Gastrocnemius medialis (tissue), 4 donors: ENCODE measurements around the gene WNT7A. TPM values are rescaled to one million over a fixed set of nuclear protein-coding genes. Genes with fewer than 3 reads are reported as not detected.

Source experiments
- ATAC-seq, 2 donors: fragments of 150-250 bp; one replicate each; pipeline ENCODE4 v1.9.1; 2016
- DNase-seq, 2 donors: peaks; one replicate each; pipeline ENCODE4 v3.0.0-alpha.2; 2019
- H3K27ac ChIP-seq, 4 donors: fragments of 200-600 bp; sonication (generic); 1 replicate in 1 of 4; 2 replicates in 3 of 4; pipeline ENCODE4 v1.5.1; 2016 to 2018; ENCODE audit warnings: mild to moderate bottlenecking in 2 of 4, moderate library complexity in 1 of 4
- H3K27me3 ChIP-seq, 3 donors: fragments of 200-600 bp; sonication (generic) in 2 of 3; 1 replicate in 1 of 3; 2 replicates in 2 of 3; pipeline versions ENCODE4 v1.5.1 to v1.6.0; 2016 to 2019; ENCODE audit warnings: mild to moderate bottlenecking in 1 of 3, moderate library complexity in 1 of 3
- H3K36me3 ChIP-seq, 2 donors: fragments of 200-600 bp; sonication (generic) in 1 of 2; one replicate each; pipeline ENCODE4 v1.5.1; 2017 to 2018
- H3K4me1 ChIP-seq, 2 donors: fragments of 200-600 bp; sonication (generic) in 1 of 2; one replicate each; pipeline ENCODE4 v1.5.1; 2016 to 2017; ENCODE audit warnings: mild to moderate bottlenecking in 2 of 2
- H3K4me3 ChIP-seq, 4 donors: fragments of 200-600 bp; sonication (generic) in 3 of 4; 1 replicate in 1 of 4; 2 replicates in 3 of 4; pipeline ENCODE4 v1.5.1; 2016 to 2019; ENCODE audit warnings: mild to moderate bottlenecking in 2 of 4
- H3K9me3 ChIP-seq, 3 donors: fragments of 200-600 bp; sonication (generic) in 2 of 3; 1 replicate in 1 of 3; 2 replicates in 2 of 3; pipeline ENCODE4 v1.5.1; 2016 to 2019
- CTCF ChIP-seq, 5 experiments: fragments of 450-650 bp in 3 of 5; fragments of 200-600 bp in 2 of 5; sonication (generic) in 2 of 5; IDR thresholded peaks in 4 of 5; conservative IDR thresholded peaks in 1 of 5; 1 replicate in 4 of 5; 2 replicates in 1 of 5; pipeline ENCODE4 v1.5.1; 2016 to 2019; ENCODE audit warnings: antibody characterized with exemption in 5 of 5, mild to moderate bottlenecking in 3 of 5, moderate library complexity in 3 of 5
- POLR2A ChIP-seq, 2 donors: fragments of 450-650 bp; IDR thresholded peaks; one replicate each; pipeline ENCODE4 v1.6.1; 2017; ENCODE audit warnings: antibody characterized with exemption in 2 of 2, mild to moderate bottlenecking in 2 of 2, moderate library complexity in 2 of 2
- in situ Hi-C, 4 donors: fragments of 200-750 bp; cut with MboI; loops; one replicate each; pipeline versions ENCODE4 v1.15.0 to v1.8.0; 2017; ENCODE audit warnings: low sequenced_read_pairs in 4 of 4
- intact Hi-C: fragments of 100-400 bp; cut with DNase I; formaldehyde crosslinking; loops from one replicate; pipeline ENCODE4 v1.15.1; 2023; ENCODE audit warnings: low total_unique reads
- total RNA-seq, 4 donors: library from RNA; depleted of rRNA; stranded (reverse); fragments of >200 nt; gene quantifications; one replicate each; pipeline versions ENCODE4 v1.1.0 to v1.2.3, GENCODE V29; 2016

Gene WNT7A
- total RNA-seq, 4 donors from 2014 or later = not detected

- Histone ChIP-seq H3K36me3 (no peaks in the 10 kb centered on the region), H3K27me3 (peaks cover 0 to 23% (median 8%) of the 10 kb centered on the region in 3 donors), H3K4me1 (no peaks in the 10 kb centered on the region), H3K27ac (no peak overlapping the region), H3K4me3 (no peak overlapping the region), H3K9me3 (no peaks in the 10 kb centered on the region)
- in situ Hi-C loops (no loop called here), intact Hi-C loops (no loop called here)
- DNase-seq = no peak
- no peak for ATAC-seq
- TF ChIP-seq CTCF (IDR thresholded peaks at IDR 0.05 in 4 of 5, conservative IDR thresholded peaks at IDR 0.05 in 1 of 5) = no peak
- TF ChIP-seq POLR2A (IDR thresholded peaks at IDR 0.05) = no peak
Observed at GRCh38 chr3:13865106-13865505, 14.8 kb downstream of the WNT7A start.

DNA sequence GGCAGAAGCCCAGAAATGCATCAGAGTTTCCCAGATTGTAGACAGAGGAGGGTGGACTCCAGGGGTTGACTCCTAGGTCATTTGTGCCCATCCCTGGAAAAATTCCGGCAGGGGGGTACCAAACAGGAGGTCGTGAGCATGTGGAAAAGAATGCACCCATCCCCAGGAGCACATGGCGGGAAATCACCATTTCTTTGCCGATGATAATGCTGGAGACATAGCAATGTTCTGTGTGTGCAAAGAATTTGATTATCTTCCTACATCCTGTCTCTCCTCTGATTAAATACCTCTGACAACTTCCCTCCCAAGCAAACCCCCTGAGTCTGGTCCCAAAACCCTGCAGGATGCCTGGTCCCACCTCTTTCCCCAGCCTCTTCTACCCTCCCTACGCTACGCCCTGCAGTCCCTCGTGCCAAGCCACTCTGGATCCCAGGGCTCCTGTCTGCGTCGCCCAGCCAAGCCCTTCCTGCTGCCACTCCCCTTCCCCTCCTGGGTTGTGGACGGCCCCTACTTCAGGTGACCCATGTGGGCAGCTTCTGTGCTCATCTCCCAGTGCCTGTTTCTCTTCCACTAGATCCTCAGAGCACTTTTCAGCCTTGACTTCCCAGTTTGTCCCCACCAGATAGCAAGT lies 15.8 kb downstream of the WNT7A start:
- DNase-seq = no peak
- Histone ChIP-seq H3K9me3 (no peaks in the 10 kb centered on the region), H3K4me3 (no peak overlapping the region), H3K4me1 (no peaks in the 10 kb centered on the region), H3K36me3 (no peaks in the 10 kb centered on the region), H3K27ac (no peak overlapping the region), H3K27me3 (peaks cover 0 to 30% (median 8%) of the 10 kb centered on the region in 3 donors)
- intact Hi-C loops (no loop called here), in situ Hi-C loops (no loop called here)
- ATAC-seq = no peak
- TF ChIP-seq CTCF (IDR thresholded peaks at IDR 0.05 in 4 of 5, conservative IDR thresholded peaks at IDR 0.05 in 1 of 5) = no peak
- TF ChIP-seq POLR2A (IDR thresholded peaks at IDR 0.05) = no peak

GRCh38 chr3:13863382-13863952 lies 16.4 kb downstream of the WNT7A start:
- Histone ChIP-seq H3K4me1 (no peaks in the 10 kb centered on the region), H3K4me3 (no peak overlapping the region), H3K9me3 (no peaks in the 10 kb centered on the region), H3K36me3 (no peaks in the 10 kb centered on the region), H3K27ac (no peak overlapping the region), H3K27me3 (peaks cover 0 to 31% (median 8%) of the 10 kb centered on the region in 3 donors)
- DNase-seq = no peak
- in situ Hi-C loops (no loop called here), intact Hi-C loops (no loop called here)
- ATAC-seq = no peak
- TF ChIP-seq POLR2A (IDR thresholded peaks at IDR 0.05) = no peak
- no peak for TF ChIP-seq CTCF (IDR thresholded peaks at IDR 0.05 in 4 of 5, conservative IDR thresholded peaks at IDR 0.05 in 1 of 5)

DNA sequence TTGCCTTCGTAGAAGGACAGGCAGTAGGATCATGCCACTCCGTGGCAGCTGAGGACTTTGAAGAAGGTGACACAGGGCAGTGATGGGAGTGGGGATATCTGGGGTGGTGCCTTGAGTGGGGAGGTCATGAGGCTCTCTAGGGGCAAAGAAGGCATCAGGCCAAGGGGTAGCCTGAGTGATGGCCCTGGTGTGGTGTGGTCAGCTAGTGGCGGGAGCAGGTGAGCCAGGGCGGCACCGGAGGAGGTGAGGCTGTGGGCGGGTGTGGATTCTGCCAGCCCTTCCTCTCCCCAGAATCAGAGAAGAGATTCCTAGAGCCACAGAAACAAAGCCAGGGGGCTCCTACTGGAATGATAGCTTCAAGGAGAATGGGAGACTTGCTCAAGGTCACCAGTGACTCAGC lies 18.4 kb downstream of the WNT7A start:
- Histone ChIP-seq H3K27ac (no peak overlapping the region), H3K4me1 (no peaks in the 10 kb centered on the region), H3K36me3 (no peaks in the 10 kb centered on the region), H3K9me3 (no peaks in the 10 kb centered on the region), H3K4me3 (no peak overlapping the region), H3K27me3 (peaks cover 7 to 36% (median 12%) of the 10 kb centered on the region in 3 donors)
- no peak for ATAC-seq
- TF ChIP-seq CTCF (IDR thresholded peaks at IDR 0.05 in 4 of 5, conservative IDR thresholded peaks at IDR 0.05 in 1 of 5) (no peak), POLR2A (IDR thresholded peaks at IDR 0.05) (no peak)
- no peak for DNase-seq
- intact Hi-C loops = no loop called here
- in situ Hi-C loops = no loop called here
